Neural crest cell (in vitro differentiated cells): Measurements from ENCODE around the gene TRIM66. TPM values are rescaled to one million over a fixed set of nuclear protein-coding genes. Genes with fewer than 3 reads are reported as not detected.

Experiments used
- DNase-seq: peaks from one replicate; pipeline ENCODE4 v3.0.0; 2021; ENCODE audit warnings: low read depth, mixed read lengths, low spot score
- H3K27ac Mint-ChIP-seq: one replicate; pipeline ENCODE4 v1.8.0; 2021; ENCODE audit warnings: mild to moderate bottlenecking, mixed read lengths; ENCODE audit not compliant: unreplicated experiment
- H3K27me3 Mint-ChIP-seq: 2 replicates; pipeline ENCODE4 v1.8.0; 2021; ENCODE audit warnings: low read depth, mild to moderate bottlenecking, mixed read lengths
- H3K36me3 Mint-ChIP-seq: 2 replicates; pipeline ENCODE4 v1.8.0; 2021; ENCODE audit warnings: low read depth, mild to moderate bottlenecking, mixed read lengths
- H3K4me1 Mint-ChIP-seq: 2 replicates; pipeline ENCODE4 v1.8.0; 2021; ENCODE audit warnings: mixed read lengths
- H3K4me3 Mint-ChIP-seq: one replicate; pipeline ENCODE4 v1.8.0; 2021; ENCODE audit warnings: mild to moderate bottlenecking, mixed read lengths
- H3K9me3 Mint-ChIP-seq: 2 replicates; pipeline ENCODE4 v1.8.0; 2021; ENCODE audit warnings: mixed read lengths
- total RNA-seq: library from RNA; stranded (reverse); gene quantifications from 2 replicates; pipeline ENCODE4 v1.2.1, GENCODE V29; 2021
- TF ChIP-seq, protein P1 (sequence below): fragments of 200-600 bp; sonication (generic); conservative IDR thresholded peaks from 2 replicates; pipeline ENCODE4 v1.5.0; 2021; ENCODE audit warnings: antibody characterized with exemption, mild to moderate bottlenecking

TRIM66 gene
- total RNA-seq, 1 donor from 2014 or later: 6.5 TPM

DNA sequence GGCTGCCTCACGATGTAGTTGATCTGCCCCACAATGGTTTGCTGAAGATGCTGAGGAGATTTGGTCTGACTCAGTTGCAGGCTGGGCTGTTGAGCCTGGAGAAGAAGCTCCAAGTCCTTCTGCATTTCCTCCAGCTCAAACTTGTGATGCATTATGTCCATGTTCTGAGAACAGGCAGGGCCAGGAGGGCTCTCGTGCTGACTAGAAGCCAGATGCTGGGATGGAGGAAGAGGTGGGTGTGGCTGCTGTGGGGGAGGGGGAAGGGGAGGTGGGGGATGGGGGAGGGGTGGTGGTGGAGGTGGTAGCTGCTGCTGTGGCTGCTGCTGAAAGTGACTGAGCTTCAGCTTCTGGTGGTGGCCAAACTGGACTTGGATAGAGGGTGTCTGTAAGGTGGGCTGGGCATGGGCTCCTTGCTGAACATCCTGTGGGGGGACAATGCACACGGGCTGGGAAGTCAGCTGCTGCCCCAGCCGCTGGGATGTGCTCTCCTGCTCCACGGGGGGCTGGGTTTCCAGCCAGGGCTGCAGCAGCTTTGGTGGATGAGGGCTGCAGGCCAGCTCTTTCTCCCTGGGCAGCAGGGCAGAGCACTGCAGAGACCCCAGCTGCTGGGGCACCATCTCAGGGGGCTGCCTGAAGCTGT lies 42.1 kb downstream of the TRIM66 start:
- Mint-ChIP-seq H3K36me3 (peaks cover 12% of the 10 kb centered on the region), H3K27ac (no peak overlapping the region), H3K4me1 (no peaks in the 10 kb centered on the region), H3K4me3 (no peak overlapping the region), H3K27me3 (no peaks in the 10 kb centered on the region), H3K9me3 (peaks cover 4% of the 10 kb centered on the region)
- TF ChIP-seq, protein P1, sequence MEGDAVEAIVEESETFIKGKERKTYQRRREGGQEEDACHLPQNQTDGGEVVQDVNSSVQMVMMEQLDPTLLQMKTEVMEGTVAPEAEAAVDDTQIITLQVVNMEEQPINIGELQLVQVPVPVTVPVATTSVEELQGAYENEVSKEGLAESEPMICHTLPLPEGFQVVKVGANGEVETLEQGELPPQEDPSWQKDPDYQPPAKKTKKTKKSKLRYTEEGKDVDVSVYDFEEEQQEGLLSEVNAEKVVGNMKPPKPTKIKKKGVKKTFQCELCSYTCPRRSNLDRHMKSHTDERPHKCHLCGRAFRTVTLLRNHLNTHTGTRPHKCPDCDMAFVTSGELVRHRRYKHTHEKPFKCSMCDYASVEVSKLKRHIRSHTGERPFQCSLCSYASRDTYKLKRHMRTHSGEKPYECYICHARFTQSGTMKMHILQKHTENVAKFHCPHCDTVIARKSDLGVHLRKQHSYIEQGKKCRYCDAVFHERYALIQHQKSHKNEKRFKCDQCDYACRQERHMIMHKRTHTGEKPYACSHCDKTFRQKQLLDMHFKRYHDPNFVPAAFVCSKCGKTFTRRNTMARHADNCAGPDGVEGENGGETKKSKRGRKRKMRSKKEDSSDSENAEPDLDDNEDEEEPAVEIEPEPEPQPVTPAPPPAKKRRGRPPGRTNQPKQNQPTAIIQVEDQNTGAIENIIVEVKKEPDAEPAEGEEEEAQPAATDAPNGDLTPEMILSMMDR: no peak
- no peak for DNase-seq

DNA sequence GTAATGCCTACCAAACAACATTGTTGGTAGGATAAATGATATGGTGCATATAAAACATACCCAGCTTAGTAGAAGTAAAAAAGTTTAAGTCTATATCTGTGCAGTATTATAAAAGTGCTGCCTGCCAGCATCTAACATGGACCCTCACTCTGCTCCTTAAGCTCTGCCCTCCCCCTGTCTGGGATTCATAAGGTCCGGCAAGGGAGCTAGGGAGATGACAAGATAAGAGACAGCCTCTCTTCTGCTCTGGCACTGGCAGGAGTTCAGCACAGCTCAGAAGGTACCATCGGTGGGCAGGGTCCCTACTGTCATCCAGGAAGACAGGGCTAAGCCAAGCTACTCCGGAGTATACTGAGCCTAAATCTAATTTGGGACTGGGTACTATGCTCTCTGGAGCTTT lies 42.8 kb downstream of the TRIM66 start:
- no peak overlapping the region for H3K27ac Mint-ChIP-seq
- no peaks in the 10 kb centered on the region for H3K27me3 Mint-ChIP-seq
- H3K4me3 Mint-ChIP-seq: no peak overlapping the region
- peaks cover 12% of the 10 kb centered on the region for H3K36me3 Mint-ChIP-seq
- H3K4me1 Mint-ChIP-seq: no peaks in the 10 kb centered on the region
- H3K9me3 Mint-ChIP-seq: peaks cover 4% of the 10 kb centered on the region
- TF ChIP-seq, protein P1: no peak
- no peak for DNase-seq

DNA sequence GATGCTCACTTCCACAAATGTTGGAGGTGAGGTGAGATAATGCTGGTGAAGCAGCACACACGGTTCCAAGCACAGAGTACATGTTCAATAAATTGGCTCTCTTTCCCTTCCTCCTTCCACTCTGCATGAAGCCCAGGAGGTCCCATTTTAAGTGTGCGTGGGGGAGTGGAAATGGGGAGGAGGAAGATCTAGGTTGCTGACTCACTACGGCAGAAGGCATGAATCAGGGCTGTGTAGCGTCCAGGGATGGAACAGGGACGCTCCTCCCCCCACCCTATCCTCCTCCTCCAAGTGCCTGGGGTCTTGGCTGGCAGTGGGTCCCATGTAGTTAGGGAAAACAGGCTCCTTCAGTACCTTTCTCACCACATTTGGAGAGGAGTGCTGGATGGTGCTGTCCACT lies 44.2 kb downstream of the TRIM66 start:
- no peak for DNase-seq
- Mint-ChIP-seq H3K27me3 (no peaks in the 10 kb centered on the region), H3K4me3 (no peak overlapping the region), H3K9me3 (peaks cover 4% of the 10 kb centered on the region), H3K27ac (no peak overlapping the region), H3K4me1 (no peaks in the 10 kb centered on the region), H3K36me3 (peaks cover 12% of the 10 kb centered on the region)
- TF ChIP-seq, protein P1: no peak

DNA sequence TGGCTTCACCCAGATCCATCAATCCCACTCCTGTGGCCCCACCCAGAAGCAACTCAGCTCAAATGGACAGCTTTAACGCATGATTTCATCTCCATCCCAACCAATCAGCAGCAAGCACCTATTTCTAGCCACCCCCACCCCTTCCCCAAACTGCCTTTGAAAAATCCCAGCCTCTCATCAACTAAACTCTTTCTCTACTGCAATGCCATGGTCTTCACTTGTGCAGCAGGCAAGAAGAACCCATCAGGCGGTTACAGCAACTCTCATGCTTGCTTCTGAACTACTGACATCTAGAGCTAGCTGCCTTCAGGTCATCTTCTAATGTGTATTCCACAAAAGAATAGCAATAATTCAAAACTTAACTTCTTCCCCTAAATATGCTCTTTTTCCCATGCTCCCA lies 46.3 kb downstream of the TRIM66 start:
- no peaks in the 10 kb centered on the region for H3K27me3 Mint-ChIP-seq
- H3K9me3 Mint-ChIP-seq: peaks cover 4% of the 10 kb centered on the region
- no peak for DNase-seq
- H3K4me3 Mint-ChIP-seq: no peak overlapping the region
- H3K36me3 Mint-ChIP-seq: peaks cover 12% of the 10 kb centered on the region
- H3K27ac Mint-ChIP-seq: no peak overlapping the region
- H3K4me1 Mint-ChIP-seq: no peaks in the 10 kb centered on the region
- TF ChIP-seq, protein P1: no peak

DNA sequence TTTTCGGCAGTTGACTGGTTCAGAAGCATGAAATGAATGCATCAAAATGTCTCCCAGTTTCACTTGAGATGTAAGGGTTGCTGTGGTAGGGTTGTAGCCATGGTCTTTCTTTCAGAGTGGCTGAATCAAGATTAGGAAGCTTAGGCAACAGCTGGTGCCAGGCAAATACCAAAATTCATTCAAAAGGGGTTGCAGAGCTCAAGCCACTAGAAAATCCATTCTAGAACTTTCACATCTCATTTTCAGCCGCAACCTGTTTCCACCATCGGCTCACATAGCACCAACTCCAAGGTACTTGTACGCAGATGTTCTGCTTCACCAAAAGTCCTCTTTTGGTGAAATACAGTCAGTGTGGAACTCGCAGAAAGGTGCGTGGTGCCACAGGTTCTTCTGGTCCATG lies 48.0 kb downstream of the TRIM66 start:
- Mint-ChIP-seq H3K4me1 (no peaks in the 10 kb centered on the region), H3K27ac (no peak overlapping the region), H3K4me3 (no peak overlapping the region), H3K27me3 (no peaks in the 10 kb centered on the region), H3K9me3 (peaks cover 4% of the 10 kb centered on the region), H3K36me3 (peaks cover 12% of the 10 kb centered on the region)
- no peak for DNase-seq
- TF ChIP-seq, protein P1: no peak
